OCI-LY1 (cell line): ENCODE data around the gene SMAD9.

Experiments
- CTCF ChIP-seq: fragments of 200-600 bp; sonication (generic), shearing (Covaris generic); IDR thresholded peaks from 2 replicates; pipeline ENCODE4 v1.5.1; 2017; ENCODE audit warnings: mild to moderate bottlenecking, antibody characterized with exemption, low read length, moderate library complexity, mixed read lengths
- EZH2 ChIP-seq: fragments of 200-600 bp; sonication (generic), shearing (Covaris generic); IDR thresholded peaks from 2 replicates; pipeline ENCODE4 v1.8.0; 2017; ENCODE audit warnings: borderline replicate concordance, mixed run types, mild to moderate bottlenecking, antibody characterized with exemption, low read length, moderate library complexity, mixed read lengths

- TF ChIP-seq CTCF (no peak), EZH2 (no peak)
Measured at GRCh38 chr13:36859259-36859658, 60.8 kb downstream of the SMAD9 start.
